Naive B cell (primary cell): ENCODE data around the gene CLEC16A. TPM values are rescaled to one million over a fixed set of nuclear protein-coding genes. Genes with fewer than 3 reads are reported as not detected.
A peak's percentile ranks its signal among the peaks of the same experiment; 100 is the strongest.

Source experiments
- ATAC-seq, 2 donors: fragments of 150-1000 bp; cut with Tn5 transposase; 2 replicates each; pipeline ENCODE4 v1.10.0; 2021; ENCODE audit warnings: low read depth in 2 of 2, mild to moderate bottlenecking in 2 of 2, moderate library complexity in 2 of 2
- DNase-seq: peaks from one replicate; pipeline ENCODE4 v3.0.0; 2022
- H3K27ac Mint-ChIP-seq, 6 donors: one replicate each; pipeline ENCODE4 v1.8.0; 2020 to 2022; ENCODE audit warnings: mild to moderate bottlenecking in 6 of 6, mixed read lengths in 6 of 6, moderate library complexity in 5 of 6, inconsistent platforms in 2 of 6
- H3K27me3 Mint-ChIP-seq, 3 donors: one replicate each; pipeline ENCODE4 v1.8.0; 2021 to 2022; ENCODE audit warnings: mixed read lengths in 3 of 3, mild to moderate bottlenecking in 1 of 3
- H3K36me3 Mint-ChIP-seq, 2 donors: one replicate each; pipeline ENCODE4 v1.8.0; 2020 to 2022; ENCODE audit warnings: mixed read lengths in 2 of 2, inconsistent platforms in 1 of 2, mild to moderate bottlenecking in 1 of 2
- H3K4me1 Mint-ChIP-seq, 3 donors: one replicate each; pipeline ENCODE4 v1.8.0; 2020 to 2022; ENCODE audit warnings: mixed read lengths in 3 of 3, inconsistent platforms in 1 of 3, mild to moderate bottlenecking in 1 of 3, moderate library complexity in 1 of 3
- H3K4me3 Mint-ChIP-seq, 8 donors: one replicate each; pipeline ENCODE4 v1.8.0; 2020 to 2022; ENCODE audit warnings: mild to moderate bottlenecking in 8 of 8, mixed read lengths in 8 of 8, moderate library complexity in 8 of 8, inconsistent platforms in 2 of 8
- H3K9me3 Mint-ChIP-seq, 7 donors: one replicate each; pipeline ENCODE4 v1.8.0; 2020 to 2022; ENCODE audit warnings: mixed read lengths in 7 of 7, mild to moderate bottlenecking in 5 of 7, inconsistent platforms in 2 of 7, moderate library complexity in 1 of 7
- polyA plus RNA-seq, 6 donors: library from polyadenylated mRNA; unstranded; fragments of 300-500 nt; fragmentation: Illumina TruSeq; gene quantifications; one replicate each; pipeline ENCODE4 v1.2.3, GENCODE V29; 2021; ENCODE audit warnings: low read depth in 6 of 6

Gene CLEC16A
- polyA plus RNA-seq, 6 donors from 2014 or later, result 11.8 to 34.9 (median 18.7) TPM

DNA sequence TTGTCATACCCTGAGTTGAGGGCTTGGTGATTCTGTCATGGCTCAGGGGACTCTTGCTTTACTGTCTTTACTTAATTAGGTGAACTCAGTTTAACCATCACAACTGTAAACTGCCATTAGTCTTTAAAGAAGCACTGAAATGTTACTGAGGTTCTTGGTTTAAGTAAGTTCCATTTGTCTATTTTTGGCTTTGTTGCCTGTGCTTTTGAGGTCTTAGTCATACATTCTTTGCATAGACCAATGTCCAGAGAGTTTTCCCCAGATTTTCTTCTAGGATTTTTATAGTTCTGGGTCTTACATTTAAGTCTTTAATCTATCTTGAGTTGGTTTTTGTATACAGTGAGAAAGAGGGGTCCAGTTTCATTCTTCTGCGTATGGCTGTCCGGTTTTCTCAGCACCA, 174.1 kb downstream of the CLEC16A start:
- H3K27ac Mint-ChIP-seq, result peak overlapping the region in 1 of 6 donors; percentile 30
- H3K9me3 Mint-ChIP-seq, result no peaks in the 10 kb centered on the region
- DNase-seq (no peak), ATAC-seq (no peak)
- no peaks in the 10 kb centered on the region for H3K27me3 Mint-ChIP-seq
- peaks cover 0 to 5% (median 0%) of the 10 kb centered on the region in 3 donors for H3K4me1 Mint-ChIP-seq
- peaks cover 9% of the 10 kb centered on the region in 2 donors for H3K36me3 Mint-ChIP-seq
- H3K4me3 Mint-ChIP-seq, result no peak overlapping the region

DNA sequence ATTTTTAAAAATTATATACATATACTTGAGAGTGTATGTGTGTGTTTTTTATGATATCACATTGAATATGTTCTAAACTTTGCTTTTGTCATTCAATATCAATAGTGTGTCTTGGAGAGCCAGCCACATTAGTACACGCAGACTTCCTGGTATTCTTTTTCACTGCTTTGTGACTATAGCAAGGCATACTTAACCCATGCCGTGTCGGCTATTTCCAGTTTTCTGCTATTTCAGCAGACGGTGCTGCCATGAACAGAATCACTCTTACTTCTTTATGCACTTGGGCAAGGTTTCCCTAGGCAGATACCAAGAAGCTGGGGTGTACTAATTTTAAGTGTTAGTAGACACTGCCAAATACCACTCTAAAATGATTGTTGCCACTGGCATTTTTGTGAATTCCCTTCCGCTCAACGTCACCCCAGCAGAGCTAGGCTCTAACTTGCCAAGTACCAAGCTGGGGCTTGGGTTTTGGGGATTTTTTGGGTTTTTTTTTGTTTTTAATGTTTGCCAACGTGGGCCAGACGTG, 176.8 kb downstream of the CLEC16A start:
- DNase-seq, result no peak
- no peak overlapping the region for H3K27ac Mint-ChIP-seq

DNA sequence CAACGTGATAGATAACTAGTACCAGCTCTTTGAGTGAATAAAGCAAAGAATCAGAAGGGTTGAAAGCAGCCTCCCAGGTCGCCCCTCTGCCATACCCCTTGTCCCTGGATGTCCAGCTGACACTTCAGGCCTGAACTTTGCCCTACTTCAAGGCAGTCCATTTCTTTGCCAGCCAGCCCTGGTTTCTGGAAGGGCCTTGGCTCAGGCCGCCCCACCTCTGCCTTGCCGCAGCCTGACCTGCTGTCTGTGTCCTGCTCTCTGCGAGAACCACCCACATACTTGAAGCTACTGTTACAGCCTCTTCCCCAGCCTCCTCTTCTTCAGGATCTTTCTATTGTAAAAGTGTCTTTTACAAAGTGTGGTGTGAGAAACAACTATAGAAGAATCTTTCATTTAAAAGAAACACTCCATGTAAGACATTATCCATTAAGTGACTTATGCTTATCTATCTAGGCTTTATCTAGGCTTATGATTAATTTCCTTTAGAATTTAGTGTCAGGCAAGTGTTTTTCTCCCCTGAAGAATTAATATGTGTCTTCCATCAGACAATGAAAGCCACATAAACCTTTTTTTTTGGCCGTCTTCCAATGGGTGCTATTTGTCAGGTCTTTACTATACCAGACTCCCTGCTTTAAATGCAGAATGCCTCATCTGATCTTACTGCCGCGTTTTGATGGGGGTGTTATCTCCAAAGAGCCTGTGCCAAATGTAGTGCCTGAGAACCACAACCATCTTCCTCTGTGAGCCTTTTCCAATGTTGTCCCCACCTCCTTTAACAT, 177.7 kb downstream of the CLEC16A start:
- Mint-ChIP-seq H3K4me1 (peaks cover 0 to 5% (median 0%) of the 10 kb centered on the region in 3 donors), H3K36me3 (peaks cover 16 to 25% of the 10 kb centered on the region in 2 donors), H3K27me3 (no peaks in the 10 kb centered on the region), H3K4me3 (peak overlapping the region in 1 of 8 donors; percentile 25), H3K9me3 (no peaks in the 10 kb centered on the region), H3K27ac (peak overlapping the region in 1 of 6 donors; percentile 1)
- DNase-seq (no peak), ATAC-seq (no peak)

More for the DNA sequence above, 176.8 kb downstream of the CLEC16A start:
- no peaks in the 10 kb centered on the region for H3K27me3 Mint-ChIP-seq
- H3K36me3 Mint-ChIP-seq, result peaks cover 14 to 17% of the 10 kb centered on the region in 2 donors
- H3K4me1 Mint-ChIP-seq, result peaks cover 0 to 5% (median 0%) of the 10 kb centered on the region in 3 donors
- H3K9me3 Mint-ChIP-seq, result no peaks in the 10 kb centered on the region
- H3K4me3 Mint-ChIP-seq, result no peak overlapping the region
- no peak for ATAC-seq

DNA sequence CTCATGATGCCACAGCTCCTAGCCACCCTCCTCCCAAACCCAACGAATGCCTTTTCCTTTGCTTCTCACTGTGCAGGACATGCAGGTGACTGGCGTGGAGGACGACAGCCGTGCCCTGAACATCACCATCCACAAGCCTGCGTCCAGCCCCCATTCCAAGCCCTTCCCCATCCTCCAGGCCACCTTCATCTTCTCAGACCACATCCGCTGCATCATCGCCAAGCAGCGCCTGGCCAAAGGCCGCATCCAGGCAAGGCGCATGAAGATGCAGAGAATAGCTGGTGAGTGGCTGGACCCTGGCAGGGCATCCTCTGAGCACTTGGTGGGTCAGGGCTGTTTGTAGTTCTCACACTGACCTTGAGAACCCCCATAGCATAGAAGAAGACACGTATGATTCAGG, 179.3 kb downstream of the CLEC16A start:
- Mint-ChIP-seq H3K4me3 (no peak overlapping the region), H3K4me1 (peaks cover 0 to 5% (median 1%) of the 10 kb centered on the region in 3 donors), H3K27ac (peak overlapping the region in 2 of 6 donors; percentile 45 to 59), H3K36me3 (peaks cover 20 to 28% of the 10 kb centered on the region in 2 donors), H3K27me3 (no peaks in the 10 kb centered on the region), H3K9me3 (no peaks in the 10 kb centered on the region)
- DNase-seq (no peak), ATAC-seq (no peak)

DNA sequence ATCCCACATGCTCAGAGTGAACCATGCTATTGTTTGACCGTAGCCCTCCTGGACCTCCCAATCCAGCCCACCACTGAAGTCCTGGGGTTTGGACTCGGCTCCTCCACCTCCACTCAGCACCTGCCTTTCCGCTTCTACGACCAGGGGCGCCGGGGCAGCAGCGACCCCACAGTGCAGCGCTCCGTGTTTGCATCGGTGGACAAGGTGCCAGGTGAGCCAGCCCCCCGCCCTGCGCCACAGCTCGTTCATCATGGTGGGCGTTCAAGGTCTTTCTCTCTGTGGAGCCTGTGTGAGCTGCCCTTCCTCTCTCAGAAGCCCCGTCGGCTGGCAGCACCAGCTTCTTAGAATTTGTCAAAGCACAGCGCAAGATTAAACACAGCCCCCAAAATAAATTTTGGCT, 181.6 kb downstream of the CLEC16A start:
- H3K36me3 Mint-ChIP-seq, result peaks cover 28 to 32% of the 10 kb centered on the region in 2 donors
- ATAC-seq (no peak), DNase-seq (no peak)
- no peaks in the 10 kb centered on the region for H3K27me3 Mint-ChIP-seq
- peak overlapping the region in 1 of 6 donors; percentile 37 for H3K27ac Mint-ChIP-seq
- no peaks in the 10 kb centered on the region for H3K9me3 Mint-ChIP-seq
- H3K4me1 Mint-ChIP-seq, result peaks cover 0 to 5% (median 4%) of the 10 kb centered on the region in 3 donors
- no peak overlapping the region for H3K4me3 Mint-ChIP-seq

DNA sequence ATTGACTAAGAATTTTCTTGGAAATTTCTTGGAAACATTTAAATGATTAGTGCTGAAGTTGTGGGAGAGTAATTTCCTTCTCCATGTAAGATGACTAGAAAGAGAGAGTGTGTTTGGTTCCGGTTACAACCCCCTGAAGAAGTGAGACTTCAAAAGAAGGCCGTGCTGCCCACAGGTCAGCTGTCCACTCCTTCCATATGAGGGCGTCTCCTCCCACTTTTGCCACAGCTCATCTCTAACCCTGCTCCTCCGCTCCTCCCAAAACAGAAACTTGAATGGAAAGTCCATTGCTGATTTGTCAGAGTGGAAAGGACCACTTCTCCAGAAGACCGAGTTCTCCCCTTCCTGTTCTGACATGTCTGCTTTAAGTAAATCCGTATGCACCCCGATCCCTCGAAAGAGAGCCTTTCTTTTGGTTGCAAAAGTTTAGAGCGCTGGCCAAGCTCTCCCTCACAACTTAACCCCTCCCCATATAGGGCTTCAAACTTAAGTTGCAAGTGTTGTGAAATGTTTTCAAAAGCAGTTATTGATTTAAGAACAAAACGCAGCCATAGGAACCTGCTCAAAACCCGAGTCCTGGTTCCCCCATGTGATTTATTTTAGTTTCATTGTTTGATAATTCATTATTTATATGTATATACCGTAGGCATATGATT, 182.2 kb downstream of the CLEC16A start:
- ATAC-seq (no peak), DNase-seq (no peak)
- peak overlapping the region in 1 of 6 donors; percentile 50 for H3K27ac Mint-ChIP-seq
- peak overlapping the region in 1 of 8 donors; percentile 30 for H3K4me3 Mint-ChIP-seq
- peaks cover 0 to 5% (median 4%) of the 10 kb centered on the region in 3 donors for H3K4me1 Mint-ChIP-seq
- H3K9me3 Mint-ChIP-seq, result no peaks in the 10 kb centered on the region
- peaks cover 28 to 32% of the 10 kb centered on the region in 2 donors for H3K36me3 Mint-ChIP-seq
- no peaks in the 10 kb centered on the region for H3K27me3 Mint-ChIP-seq

DNA sequence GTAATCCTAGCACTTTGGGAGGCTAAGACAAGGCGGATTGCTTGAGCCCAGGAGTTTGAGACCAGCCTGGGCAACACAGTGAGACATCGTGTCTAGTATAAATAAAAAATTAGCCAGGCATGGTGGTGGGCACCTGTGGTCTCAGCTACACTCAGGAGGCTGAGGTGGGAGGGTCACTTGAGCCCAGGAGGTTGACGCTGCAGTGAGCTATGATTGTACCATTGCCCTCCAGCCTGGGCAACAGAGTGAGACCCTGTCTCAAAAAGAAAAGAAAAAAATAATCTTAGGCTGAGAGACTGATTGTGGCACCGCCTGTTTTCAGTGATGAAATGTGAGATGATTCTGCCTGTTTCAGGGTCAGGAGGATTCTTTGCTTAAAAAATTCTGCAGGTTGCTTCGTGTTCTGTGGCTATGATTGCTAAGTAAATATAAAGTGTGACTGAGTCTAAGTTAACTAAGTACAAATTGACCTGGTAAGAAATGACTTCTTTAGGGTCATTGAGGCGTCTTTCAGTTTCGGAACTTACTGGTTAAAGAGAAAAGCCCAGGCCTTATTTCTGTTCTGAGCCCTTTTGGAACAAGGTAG, 183.3 kb downstream of the CLEC16A start:
- DNase-seq, result no peak
- H3K27me3 Mint-ChIP-seq, result no peaks in the 10 kb centered on the region
- ATAC-seq, result no peak
- peaks cover 19 to 32% of the 10 kb centered on the region in 2 donors for H3K36me3 Mint-ChIP-seq
- peak overlapping the region in 1 of 6 donors; percentile 81 for H3K27ac Mint-ChIP-seq
- no peak overlapping the region for H3K4me3 Mint-ChIP-seq
- H3K4me1 Mint-ChIP-seq, result peaks cover 2 to 13% (median 9%) of the 10 kb centered on the region in 3 donors
- H3K9me3 Mint-ChIP-seq, result peaks cover 0 to 1% (median 0%) of the 10 kb centered on the region in 7 donors

DNA sequence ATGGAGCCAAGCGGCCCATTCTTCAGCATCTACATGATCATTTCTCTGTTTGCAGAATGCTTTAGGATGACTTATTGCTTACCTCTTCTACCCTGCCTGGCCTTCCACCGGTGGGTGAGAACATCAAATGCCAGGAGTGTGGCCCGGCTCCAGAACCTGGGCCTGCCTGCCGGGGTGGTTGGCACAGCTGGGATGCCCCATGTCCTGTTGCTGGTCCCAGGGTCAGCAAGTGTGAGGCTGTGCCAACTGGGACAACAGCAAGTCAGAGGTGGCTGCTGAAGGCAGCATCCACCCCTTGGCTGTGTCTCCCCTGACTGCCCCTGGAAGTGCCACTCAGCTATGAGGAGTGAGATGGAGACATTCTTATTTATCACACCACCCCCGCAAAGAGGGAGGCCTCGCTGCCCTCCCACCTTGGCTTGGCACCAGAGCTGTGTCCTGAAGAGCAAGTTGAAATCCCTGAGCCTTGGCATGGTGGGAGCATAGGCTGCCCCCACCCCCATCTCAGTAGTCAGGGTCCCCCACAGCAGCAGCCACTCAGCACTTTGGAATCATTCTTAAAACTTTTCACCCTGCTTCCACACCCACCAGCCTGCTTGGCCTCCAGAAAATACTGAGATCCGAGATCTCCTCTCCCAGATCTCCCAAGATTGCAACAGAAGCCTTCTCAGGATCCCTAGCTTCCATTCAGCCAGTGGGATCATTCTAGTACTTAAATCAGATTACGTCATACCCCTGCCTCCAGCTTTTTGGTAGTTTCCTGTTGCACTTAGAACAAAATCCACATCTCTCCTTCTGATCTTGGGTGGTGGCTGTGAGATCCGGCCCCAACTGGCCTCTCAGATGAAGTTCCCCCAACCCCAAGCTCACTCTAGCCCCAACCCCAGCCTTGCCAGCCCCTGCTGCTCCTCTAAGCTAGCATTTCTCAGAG, 184.1 kb downstream of the CLEC16A start:
- ATAC-seq (no peak), DNase-seq (no peak)
- peak overlapping the region in 1 of 8 donors; percentile 29 for H3K4me3 Mint-ChIP-seq
- H3K27ac Mint-ChIP-seq, result peak overlapping the region in 2 of 6 donors; percentile 34 to 57
- H3K4me1 Mint-ChIP-seq, result peaks cover 2 to 13% (median 9%) of the 10 kb centered on the region in 3 donors
- peaks cover 0 to 1% (median 0%) of the 10 kb centered on the region in 7 donors for H3K9me3 Mint-ChIP-seq
- H3K27me3 Mint-ChIP-seq, result no peaks in the 10 kb centered on the region
- peaks cover 19 to 30% of the 10 kb centered on the region in 2 donors for H3K36me3 Mint-ChIP-seq

DNA sequence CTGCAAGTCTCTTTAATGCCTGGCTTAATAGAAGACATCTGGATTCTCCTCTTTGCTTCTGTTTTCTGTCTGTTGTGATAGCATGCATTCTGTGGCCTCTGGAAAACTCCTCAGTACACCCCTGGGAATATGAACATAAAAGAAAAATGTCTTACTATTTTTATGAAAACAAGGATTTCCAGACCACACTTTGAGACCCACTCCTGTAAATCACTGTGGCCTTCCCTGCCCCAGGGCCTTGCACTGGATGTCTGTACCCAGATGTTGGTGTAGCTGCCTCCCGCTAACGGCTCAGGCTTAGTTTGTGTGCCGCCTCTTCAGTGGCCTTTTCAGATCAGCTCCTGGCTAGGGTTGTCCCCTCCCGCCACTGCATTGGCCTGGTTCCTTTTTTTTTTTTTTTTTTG, 185.0 kb downstream of the CLEC16A start:
- Mint-ChIP-seq H3K27ac (peak overlapping the region in 1 of 6 donors; percentile 73), H3K27me3 (no peaks in the 10 kb centered on the region), H3K9me3 (peaks cover 0 to 1% (median 0%) of the 10 kb centered on the region in 7 donors), H3K4me1 (peaks cover 2 to 9% (median 8%) of the 10 kb centered on the region in 3 donors), H3K36me3 (peaks cover 14 to 21% of the 10 kb centered on the region in 2 donors), H3K4me3 (no peak overlapping the region)
- no peak for ATAC-seq
- DNase-seq, result no peak

DNA sequence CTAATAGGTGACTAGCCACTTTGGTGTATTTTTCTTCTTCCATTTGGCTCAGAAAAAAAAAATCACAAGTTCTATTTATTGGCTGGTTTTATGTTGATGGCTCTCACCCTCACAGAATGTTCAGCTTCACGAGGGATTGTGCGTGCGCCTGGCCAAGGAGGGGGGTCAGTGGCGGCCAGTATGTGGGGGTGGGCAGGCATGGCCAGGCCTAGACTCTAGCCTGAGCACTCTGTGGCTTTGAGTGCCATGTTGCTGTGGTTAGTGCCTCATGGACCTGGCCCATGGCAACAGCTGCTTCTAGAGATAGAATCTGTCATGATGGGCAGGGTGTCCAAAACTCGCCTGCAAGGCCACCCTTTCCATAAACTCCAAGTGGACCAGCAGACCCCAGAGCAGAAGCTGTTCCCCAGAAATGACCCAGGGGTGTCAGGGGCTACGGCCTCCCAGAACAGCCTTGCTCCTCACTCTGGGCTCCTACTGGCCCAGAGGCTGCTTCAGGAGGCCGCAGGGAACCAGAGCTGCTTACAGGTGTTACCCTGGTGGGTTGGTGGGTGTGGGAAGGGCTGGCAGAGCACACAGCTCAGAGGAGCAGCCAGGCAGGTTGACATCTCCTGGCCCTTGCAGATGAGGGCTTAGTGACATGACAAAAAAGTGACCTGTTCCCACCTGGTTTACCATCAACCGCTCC, 186.8 kb downstream of the CLEC16A start:
- Mint-ChIP-seq H3K27me3 (no peaks in the 10 kb centered on the region), H3K9me3 (peaks cover 0 to 1% (median 0%) of the 10 kb centered on the region in 7 donors), H3K36me3 (peaks cover 14 to 22% of the 10 kb centered on the region in 2 donors), H3K4me1 (peaks cover 2 to 9% (median 8%) of the 10 kb centered on the region in 3 donors), H3K4me3 (peak overlapping the region in 2 of 8 donors; percentile 5 to 16), H3K27ac (no peak overlapping the region)
- ATAC-seq, result no peak
- no peak for DNase-seq

DNA sequence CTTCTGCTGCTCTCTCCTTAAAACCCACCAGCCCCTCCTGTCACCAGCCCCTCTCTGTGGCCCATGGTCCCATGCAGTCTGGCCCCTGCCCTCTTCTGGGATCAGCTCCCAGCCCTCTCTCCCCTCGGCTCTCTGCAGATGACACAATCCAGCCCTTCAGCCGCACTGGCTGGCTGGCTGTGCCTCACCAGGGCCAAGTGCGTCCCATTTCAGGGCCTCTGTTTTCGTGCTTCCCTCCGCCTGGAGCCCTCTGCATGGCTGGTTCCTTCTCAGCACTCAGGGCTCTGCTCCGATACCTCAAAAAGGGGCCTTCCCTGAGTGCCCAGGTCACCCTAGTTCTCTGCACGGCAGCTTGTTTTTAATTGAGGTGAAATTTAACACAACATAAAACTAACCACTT, 187.3 kb downstream of the CLEC16A start:
- no peak for DNase-seq
- peak overlapping the region in 1 of 6 donors; percentile 65 for H3K27ac Mint-ChIP-seq
- peaks cover 2 to 9% (median 8%) of the 10 kb centered on the region in 3 donors for H3K4me1 Mint-ChIP-seq
- ATAC-seq, result no peak
- peak overlapping the region in 1 of 8 donors; percentile 16 for H3K4me3 Mint-ChIP-seq
- H3K27me3 Mint-ChIP-seq, result no peaks in the 10 kb centered on the region
- H3K9me3 Mint-ChIP-seq, result peaks cover 0 to 1% (median 0%) of the 10 kb centered on the region in 7 donors
- H3K36me3 Mint-ChIP-seq, result peaks cover 14 to 19% of the 10 kb centered on the region in 2 donors
